Measurements from ENCODE around the gene BRIP1. TPM values are rescaled to one million over a fixed set of nuclear protein-coding genes. Genes with fewer than 3 reads are reported as not detected.

The BRIP1 gene
- total and polyA plus RNA-seq, 9 of the 15 experiments (the other 6 are each of a cell fraction or from before 2014, with no cell fraction given) = 2.4 to 17.5 (median 11.2) TPM

- no peak for TF ChIP-seq KLF1 (tag; IDR thresholded peaks at IDR 0.05)
- TF ChIP-seq ZNF121 (CRISPR knock-in tag; conservative IDR thresholded peaks at IDR 0.05) = no peak
- TF ChIP-seq ZNF668 (CRISPR knock-in tag; IDR thresholded peaks at IDR 0.05) = no peak
- peak in 1 of 3 experiments; percentile 83; a peak in 2 of 6 replicates for TF ChIP-seq ZBTB11 (CRISPR knock-in tag; IDR thresholded peaks at IDR 0.05)
- TF ChIP-seq NR3C1 (CRISPR knock-in tag; IDR thresholded peaks at IDR 0.05) = no peak
- TF ChIP-seq SUPT5H (IDR thresholded peaks at IDR 0.05) = no peak
- no peak for TF ChIP-seq NFATC3 (IDR thresholded peaks at IDR 0.05)
- no peak for TF ChIP-seq PTBP1 (IDR thresholded peaks at IDR 0.05; ENCODE audit: low read depth, low read length)
- no peak for TF ChIP-seq GTF2F1 (IDR thresholded peaks at IDR 0.05; ENCODE audit: low read depth, low read length)
- TF ChIP-seq EP300 (IDR thresholded peaks at IDR 0.05; ENCODE audit: low read length) = no peak
- no peak for TF ChIP-seq TEAD1 (CRISPR knock-in tag; IDR thresholded peaks at IDR 0.05)
Measured at GRCh38 chr17:61833536-61834193, 29.7 kb downstream of the BRIP1 start (continued).
